ENCODE data around the gene EFNA2. TPM values are rescaled to one million over a fixed set of nuclear protein-coding genes. Genes with fewer than 3 reads are reported as not detected.

EFNA2 gene
- total RNA-seq: not detected in 2 replicates

DNA sequence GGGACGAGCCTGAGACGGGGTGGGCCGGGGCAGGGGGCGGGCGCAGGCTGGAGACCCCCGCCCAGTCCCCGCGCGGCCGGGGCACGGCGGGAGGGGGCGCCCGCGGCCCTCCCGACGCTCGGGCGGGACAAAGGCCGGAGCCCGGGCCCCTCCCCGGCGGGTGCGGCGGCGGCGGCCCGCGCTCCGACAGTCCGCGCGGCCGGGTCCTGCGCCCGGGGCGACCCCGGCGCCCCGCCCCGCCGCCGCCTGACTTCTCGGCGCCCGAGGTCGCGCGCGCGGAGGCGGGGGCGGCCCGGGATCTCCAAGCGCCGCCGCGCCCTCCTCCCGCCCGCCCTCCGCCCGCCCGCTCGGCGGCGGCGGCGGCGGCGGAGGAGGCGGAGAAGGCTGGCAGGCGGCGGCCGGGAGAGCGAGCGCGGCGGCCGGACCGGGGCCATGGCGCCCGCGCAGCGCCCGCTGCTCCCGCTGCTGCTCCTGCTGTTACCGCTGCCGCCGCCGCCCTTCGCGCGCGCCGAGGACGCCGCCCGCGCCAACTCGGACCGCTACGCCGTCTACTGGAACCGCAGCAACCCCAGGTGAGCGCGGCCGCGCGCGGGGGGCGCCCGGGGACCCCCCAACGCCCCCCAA lies at the start of gene EFNA2:
Gene EFNA2, plus strand, starts transcription at position 137 of the 624 bp plus-strand sequence. Its CDS starts 296 bp downstream, at position 433.

DNA sequence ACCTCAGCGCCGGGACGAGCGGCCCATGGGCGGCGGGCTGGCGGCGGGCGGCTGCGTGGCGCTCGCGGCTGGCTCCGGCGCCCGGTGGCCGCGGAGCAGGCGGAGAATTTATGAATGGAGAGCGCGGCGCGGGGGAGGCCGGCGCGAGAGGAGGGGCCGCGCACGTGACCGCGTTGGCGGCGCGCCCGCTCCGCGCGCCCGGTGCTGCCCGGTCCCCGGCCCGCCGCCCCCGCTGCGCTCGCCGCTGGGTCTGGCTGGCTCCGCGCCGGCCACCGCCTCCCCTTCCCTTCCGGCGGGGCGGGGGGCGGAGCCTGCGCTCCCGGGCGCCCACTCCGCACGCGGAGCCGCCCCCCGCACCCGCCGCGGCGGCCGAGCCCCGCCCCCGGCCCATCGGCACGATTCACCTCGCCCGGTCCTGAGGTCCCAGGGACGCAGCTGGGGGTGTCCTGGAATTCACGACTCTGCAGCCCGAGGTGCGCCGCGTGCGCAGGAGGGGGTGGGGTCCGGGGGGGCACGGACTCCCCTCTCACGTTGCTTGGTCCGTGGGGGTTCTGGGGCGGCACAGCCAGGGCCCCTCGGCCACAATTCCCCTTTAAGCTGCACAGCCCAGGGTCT lies 47.8 kb upstream of the EFNA2 start, which contains the start of gene CBARP:
Gene CBARP, minus strand, starts transcription at position 252 of the 615 bp plus-strand sequence. CDS start 1,905 bp downstream, outside the sequence.

DNA sequence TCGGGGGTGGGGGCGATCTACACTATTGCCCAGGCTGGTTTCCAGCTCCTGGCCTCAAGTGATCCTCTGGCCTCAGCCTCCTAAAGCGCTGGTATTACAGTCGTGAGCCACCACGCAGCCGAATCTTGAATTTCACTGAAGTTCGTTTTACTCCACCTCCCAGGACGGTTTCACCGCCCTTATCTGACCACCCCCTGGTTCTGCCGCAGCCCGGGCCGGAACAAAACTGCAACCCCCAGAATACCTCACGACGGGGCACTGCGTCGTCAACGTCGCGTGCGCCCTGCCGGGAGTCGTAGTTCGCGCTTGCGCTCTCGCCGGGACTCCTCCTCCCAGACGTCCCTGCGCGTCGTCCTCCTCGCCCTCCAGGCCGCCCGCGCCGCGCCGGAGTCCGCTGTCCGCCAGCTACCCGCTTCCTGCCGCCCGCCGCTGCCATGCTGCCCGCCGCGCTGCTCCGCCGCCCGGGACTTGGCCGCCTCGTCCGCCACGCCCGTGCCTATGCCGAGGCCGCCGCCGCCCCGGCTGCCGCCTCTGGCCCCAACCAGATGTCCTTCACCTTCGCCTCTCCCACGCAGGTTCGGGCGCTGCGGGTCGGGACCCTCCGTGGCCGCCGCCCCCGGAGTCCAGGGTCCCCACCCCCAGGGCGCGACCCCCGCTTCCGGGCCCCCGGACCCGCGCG lies 44.1 kb upstream of the EFNA2 start, which contains the start of gene ATP5F1D:
Gene ATP5F1D, plus strand, starts transcription at position 335 of the 679 bp plus-strand sequence. Its CDS starts 100 bp downstream, at position 435.

DNA sequence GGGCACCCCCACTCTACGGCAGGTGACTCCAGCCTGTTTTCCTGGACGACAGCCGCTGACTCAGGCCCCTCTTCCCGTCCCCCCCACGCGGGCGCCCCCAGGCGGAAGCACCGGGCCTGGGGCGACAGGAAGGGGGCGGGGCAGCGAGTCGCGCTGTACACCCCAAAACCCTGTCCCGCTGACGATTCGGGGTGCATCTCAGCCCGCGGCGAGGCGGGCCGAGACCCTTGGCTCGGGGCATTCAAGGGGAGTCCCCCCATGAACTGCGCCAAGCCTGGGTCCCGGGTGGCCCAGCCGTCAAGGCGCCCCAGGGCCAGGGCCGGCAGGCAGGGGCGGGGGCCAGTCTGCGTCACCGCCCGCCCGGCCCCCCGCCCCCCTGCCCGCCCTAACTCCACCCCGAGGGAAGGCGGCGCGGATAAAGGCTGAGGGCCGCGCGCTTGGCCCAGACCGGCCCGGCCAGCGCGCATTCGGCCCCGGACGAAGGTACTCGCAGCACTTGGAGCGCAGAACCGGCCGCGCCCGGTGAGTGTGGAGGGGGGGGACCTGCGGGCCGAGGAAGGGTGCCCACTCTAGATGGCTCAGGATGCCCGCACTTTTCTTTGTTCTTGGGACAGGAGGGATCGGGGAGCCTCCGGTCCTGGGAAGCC lies 37.4 kb upstream of the EFNA2 start, which contains the start of gene MIDN:
Gene MIDN, plus strand, starts transcription at position 445 of the 647 bp plus-strand sequence. CDS start 1,714 bp downstream, outside the sequence.

DNA sequence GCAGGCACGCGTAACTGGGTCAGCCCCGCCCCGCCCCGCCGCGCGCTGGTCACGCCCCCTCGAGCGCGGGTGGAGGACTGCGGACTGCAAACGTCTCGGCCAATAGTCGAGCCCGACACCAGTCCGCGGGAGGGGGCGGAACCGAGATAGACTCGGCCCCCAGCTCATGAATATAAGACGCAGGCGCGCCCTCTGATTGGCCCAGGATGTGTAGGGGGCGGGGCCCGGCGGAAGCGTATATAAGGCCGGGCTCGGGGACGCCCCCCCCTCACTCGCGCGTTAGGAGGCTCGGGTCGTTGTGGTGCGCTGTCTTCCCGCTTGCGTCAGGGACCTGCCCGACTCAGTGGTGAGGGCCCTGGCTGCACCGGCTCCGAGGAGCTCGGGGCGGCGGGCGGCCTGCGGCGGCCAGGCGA lies 16.6 kb upstream of the EFNA2 start, which contains the start of gene CIRBP:
Gene CIRBP, plus strand, starts transcription at position 268 of the 413 bp plus-strand sequence. CDS start 1,602 bp downstream, outside the sequence.

DNA sequence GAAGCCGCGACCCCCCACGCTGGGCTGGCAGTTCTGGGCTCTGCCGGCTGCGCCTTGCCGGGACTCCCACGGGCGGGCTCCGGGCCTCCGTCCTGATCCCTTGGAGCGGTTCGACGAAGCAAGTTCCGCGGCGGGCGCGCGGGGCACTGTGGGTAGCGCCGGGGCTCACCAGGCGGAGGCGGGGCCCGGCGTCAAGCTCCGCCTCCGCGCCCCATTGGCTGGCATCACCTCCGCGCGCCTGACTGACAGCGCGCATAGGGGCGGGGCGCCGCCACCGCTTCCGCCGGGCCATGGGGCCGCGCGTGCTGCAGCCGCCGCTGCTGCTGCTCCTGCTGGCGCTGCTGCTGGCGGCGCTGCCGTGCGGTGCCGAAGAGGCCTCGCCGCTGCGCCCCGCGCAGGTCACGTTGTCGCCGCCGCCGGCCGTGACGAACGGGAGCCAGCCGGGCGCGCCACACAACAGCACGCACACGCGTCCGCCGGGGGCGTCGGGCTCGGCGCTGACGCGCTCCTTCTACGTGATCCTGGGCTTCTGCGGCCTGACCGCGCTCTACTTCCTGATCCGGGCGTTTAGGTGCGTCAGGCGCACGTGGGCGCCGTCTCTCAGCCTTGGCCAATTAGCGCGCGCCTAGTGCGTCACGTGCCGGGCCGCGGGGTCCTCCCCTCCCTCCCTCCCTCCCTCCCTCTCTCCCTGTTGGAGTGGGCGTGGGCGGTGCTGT lies 10.3 kb upstream of the EFNA2 start, which contains the start of gene FAM174C:
Gene FAM174C, plus strand, starts transcription at position 271 of the 716 bp plus-strand sequence. Its CDS starts 20 bp downstream, at position 291.

Other genes starting within 250 kb of the EFNA2 start
- 6.5 and 7.7 TPM in 2 replicates for gene ABCA7, start 245.8 kb upstream of the EFNA2 start, total RNA-seq
- 0.65 and 2.1 TPM in 2 replicates for gene ARHGAP45, start 218.7 kb upstream of the EFNA2 start, total RNA-seq
- gene POLR2E, start 190.5 kb upstream of the EFNA2 start, total RNA-seq: 103 and 125 TPM in 2 replicates
- 171 and 174 TPM in 2 replicates for gene GPX4, start 181.9 kb upstream of the EFNA2 start, total RNA-seq
- 74.7 and 93.6 TPM in 2 replicates for gene SBNO2, start 111.6 kb upstream of the EFNA2 start, total RNA-seq
- gene STK11, start 80.1 kb upstream of the EFNA2 start, total RNA-seq: 76.9 and 77.2 TPM in 2 replicates
- gene CBARP, start 47.9 kb upstream of the EFNA2 start, total RNA-seq: 2.3 and 7.7 TPM in 2 replicates
- gene ATP5F1D, start 44.1 kb upstream of the EFNA2 start, total RNA-seq: 24.0 and 32.8 TPM in 2 replicates
- 22.4 and 28.5 TPM in 2 replicates for gene MIDN, start 37.3 kb upstream of the EFNA2 start, total RNA-seq
- gene CIRBP, start 16.5 kb upstream of the EFNA2 start, total RNA-seq: 88.7 and 88.8 TPM in 2 replicates
- gene FAM174C, start 10.3 kb upstream of the EFNA2 start, total RNA-seq: 19.2 and 33.3 TPM in 2 replicates
- gene NDUFS7, start 98.0 kb downstream of the EFNA2 start, total RNA-seq: 46.2 and 51.7 TPM in 2 replicates
- gene GAMT, start 115.7 kb downstream of the EFNA2 start, total RNA-seq: 26.1 and 38.8 TPM in 2 replicates
- 46.5 and 63.6 TPM in 2 replicates for gene DAZAP1, start 121.7 kb downstream of the EFNA2 start, total RNA-seq
- gene RPS15, start 152.5 kb downstream of the EFNA2 start, total RNA-seq: 311 and 346 TPM in 2 replicates
- 0.13 and 0.20 TPM in 2 replicates for gene APC2, start 164.2 kb downstream of the EFNA2 start, total RNA-seq
- gene C19orf25, start 193.3 kb downstream of the EFNA2 start, total RNA-seq: 26.7 and 33.0 TPM in 2 replicates
- gene PCSK4, start 204.5 kb downstream of the EFNA2 start, total RNA-seq: 0.92 and 1.4 TPM in 2 replicates
- gene REEP6, start 205.3 kb downstream of the EFNA2 start, total RNA-seq: 1.0 and 2.1 TPM in 2 replicates
- gene ADAMTSL5, start 227.1 kb downstream of the EFNA2 start, total RNA-seq: 4.6 and 8.1 TPM in 2 replicates
- 0.13 TPM in 1 of 2 replicates, not detected in the other for gene PLK5, start 238.2 kb downstream of the EFNA2 start, total RNA-seq

Measured in smooth muscle cell of the pulmonary artery (primary cell).